ENCODE measurements around the gene PCNA.

The PCNA gene

GRCh38 chr20:5069141-5069806 lies 50.5 kb downstream of the PCNA start:
- no peak for TF ChIP-seq CTCF (IDR thresholded peaks at IDR 0.05; ENCODE audit: insufficient read depth, low read length, poor library complexity, severe bottlenecking)
- no peak for TF ChIP-seq EZH2phosphoT487 (conservative IDR thresholded peaks at IDR 0.05; ENCODE audit: low read length)
- Histone ChIP-seq H3K9me2 (replicated peaks; ENCODE audit: insufficient read depth, low read length) (no peaks in the 10 kb centered on the region), H2AFZ (ENCODE audit: low read depth, low read length, severe bottlenecking) (no peak overlapping the region), H3K36me3 (ENCODE audit: low read length) (no peaks in the 10 kb centered on the region), H3F3A (ENCODE audit: insufficient read depth) (no peaks in the 10 kb centered on the region), H3K4me3 (ENCODE audit: insufficient read depth, low read length, poor library complexity, severe bottlenecking) (no peak overlapping the region), H3K4me2 (ENCODE audit: low read depth, low read length, poor library complexity, severe bottlenecking) (no peak overlapping the region), H3K79me2 (ENCODE audit: insufficient read depth, low read length) (no peaks in the 10 kb centered on the region), H4K20me1 (ENCODE audit: low read depth, low read length) (no peaks in the 10 kb centered on the region), H3K27ac (ENCODE audit: low read depth, low read length) (no peak overlapping the region), H3K27me3 (ENCODE audit: low read length) (no peaks in the 10 kb centered on the region), H3K9ac (ENCODE audit: low read length) (no peak overlapping the region), H3K9me3 (ENCODE audit: insufficient read depth, low read length) (no peaks in the 10 kb centered on the region)

DNA sequence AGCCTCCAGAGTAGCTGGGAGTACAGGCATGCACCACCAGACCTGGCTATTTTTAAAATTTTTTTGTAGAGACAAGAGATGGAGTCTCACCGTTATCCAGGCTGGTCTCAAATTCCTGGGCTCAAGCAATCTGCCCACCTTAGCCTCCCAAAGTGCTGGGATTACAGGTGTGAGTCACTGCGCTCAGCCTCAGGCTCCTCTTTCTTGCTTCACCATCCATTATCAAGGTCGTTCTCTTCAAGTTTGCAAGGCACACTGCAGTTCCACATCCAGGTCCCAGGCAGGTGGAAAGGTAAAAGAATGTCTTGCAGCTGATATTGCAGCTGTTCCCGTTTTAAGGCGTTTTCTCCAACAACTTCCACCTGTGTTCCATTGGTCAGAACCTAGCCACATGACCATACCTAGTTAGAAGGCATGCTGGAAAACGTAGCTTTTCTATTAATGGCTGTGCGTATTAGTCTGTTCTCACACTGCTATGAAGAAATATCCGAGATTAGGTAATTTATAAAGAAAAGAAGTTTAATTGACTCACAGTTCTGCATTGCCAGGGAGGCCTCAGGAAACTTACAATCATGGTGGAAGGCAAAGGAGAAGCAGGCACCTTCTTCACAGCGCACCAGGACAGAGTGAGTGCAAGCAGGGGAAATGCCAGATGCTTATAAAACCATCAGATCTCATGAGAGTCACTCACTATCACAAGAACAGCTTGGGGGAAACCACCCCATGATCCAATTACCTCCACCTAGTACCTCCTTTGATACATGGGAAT lies 51.7 kb downstream of the PCNA start:
- Histone ChIP-seq H3K4me2 (ENCODE audit: low read depth, low read length, poor library complexity, severe bottlenecking) (no peak overlapping the region), H3K36me3 (ENCODE audit: low read length) (no peaks in the 10 kb centered on the region)
- no peak for TF ChIP-seq EZH2phosphoT487 (conservative IDR thresholded peaks at IDR 0.05; ENCODE audit: low read length)
- TF ChIP-seq CTCF (IDR thresholded peaks at IDR 0.05; ENCODE audit: insufficient read depth, low read length, poor library complexity, severe bottlenecking), result no peak

GRCh38 chr20:5065879-5066383 lies 53.8 kb downstream of the PCNA start:
- H3F3A ChIP-seq (ENCODE audit: insufficient read depth), result no peaks in the 10 kb centered on the region
- H3K36me3 ChIP-seq (ENCODE audit: low read length), result no peaks in the 10 kb centered on the region
- no peaks in the 10 kb centered on the region for H4K20me1 ChIP-seq (ENCODE audit: low read depth, low read length)
- H3K4me3 ChIP-seq (ENCODE audit: insufficient read depth, low read length, poor library complexity, severe bottlenecking), result no peak overlapping the region
- H3K4me2 ChIP-seq (ENCODE audit: low read depth, low read length, poor library complexity, severe bottlenecking), result no peak overlapping the region
- no peaks in the 10 kb centered on the region for H3K9me2 ChIP-seq (replicated peaks; ENCODE audit: insufficient read depth, low read length)
- no peak overlapping the region for H3K9ac ChIP-seq (ENCODE audit: low read length)
- no peaks in the 10 kb centered on the region for H3K27me3 ChIP-seq (ENCODE audit: low read length)
- TF ChIP-seq EZH2phosphoT487 (conservative IDR thresholded peaks at IDR 0.05; ENCODE audit: low read length) (no peak), CTCF (IDR thresholded peaks at IDR 0.05; ENCODE audit: insufficient read depth, low read length, poor library complexity, severe bottlenecking) (no peak)
- no peaks in the 10 kb centered on the region for H3K79me2 ChIP-seq (ENCODE audit: insufficient read depth, low read length)
- H3K9me3 ChIP-seq (ENCODE audit: insufficient read depth, low read length), result no peaks in the 10 kb centered on the region
- no peak overlapping the region for H2AFZ ChIP-seq (ENCODE audit: low read depth, low read length, severe bottlenecking)
- no peak overlapping the region for H3K27ac ChIP-seq (ENCODE audit: low read depth, low read length)

More for the DNA sequence above, 51.7 kb downstream of the PCNA start:
- no peak overlapping the region for H3K9ac ChIP-seq (ENCODE audit: low read length)
- H3K9me2 ChIP-seq (replicated peaks; ENCODE audit: insufficient read depth, low read length), result no peaks in the 10 kb centered on the region
- H3K27ac ChIP-seq (ENCODE audit: low read depth, low read length), result no peak overlapping the region
- H3K79me2 ChIP-seq (ENCODE audit: insufficient read depth, low read length), result no peaks in the 10 kb centered on the region
- no peaks in the 10 kb centered on the region for H3K9me3 ChIP-seq (ENCODE audit: insufficient read depth, low read length)
- H2AFZ ChIP-seq (ENCODE audit: low read depth, low read length, severe bottlenecking), result no peak overlapping the region
- no peaks in the 10 kb centered on the region for H4K20me1 ChIP-seq (ENCODE audit: low read depth, low read length)
- H3F3A ChIP-seq (ENCODE audit: insufficient read depth), result no peaks in the 10 kb centered on the region
- H3K27me3 ChIP-seq (ENCODE audit: low read length), result no peaks in the 10 kb centered on the region
- H3K4me3 ChIP-seq (ENCODE audit: insufficient read depth, low read length, poor library complexity, severe bottlenecking), result no peak overlapping the region
